HEK293 (cell line): Measurements from ENCODE around the gene SGSM2.

Source experiments
- CTCF ChIA-PET: fragments of 350-600 bp; formaldehyde crosslinking; extraction: SDS; loops from one replicate; lab custom pipeline; 2021; ENCODE audit warnings: antibody characterized with exemption; lab: Yijun Ruan, JAX
- POLR2A ChIA-PET: fragments of 300-600 bp; formaldehyde crosslinking; extraction: SDS; loops from one replicate; lab custom pipeline; 2020; ENCODE audit warnings: antibody characterized with exemption, inconsistent platforms; lab: Yijun Ruan, JAX
- H3K27ac ChIP-seq: fragments of 200-500 bp; sonication (Bioruptor generic); 2 replicates; pipeline ENCODE4 v1.5.1; 2014; ENCODE audit warnings: low read depth, low read length, control low read depth, inconsistent platforms; ENCODE audit errors: extremely low read depth
- H3K36me3 ChIP-seq, 2 experiments: fragments of 200-500 bp in 1 of 2; sonication (Bioruptor generic) in 1 of 2; 1 replicate in 1 of 2; 2 replicates in 1 of 2; pipeline ENCODE4 v1.5.1; 2014 to 2017; ENCODE audit warnings: inconsistent platforms in 2 of 2, low read length in 2 of 2; ENCODE audit not compliant: control insufficient read depth in 2 of 2, insufficient read depth in 1 of 2
- H3K4me1 ChIP-seq: fragments of 200-500 bp; sonication (Bioruptor generic); 2 replicates; pipeline ENCODE4 v1.5.1; 2014; ENCODE audit warnings: mild to moderate bottlenecking, low read length, inconsistent platforms; ENCODE audit not compliant: control insufficient read depth, insufficient read depth
- H3K4me3 ChIP-seq: 2 replicates; pipeline ENCODE4 v1.5.1; 2011; ENCODE audit warnings: low read depth, mild to moderate bottlenecking, control low read depth, low read length, moderate library complexity
- H3K9me3 ChIP-seq: fragments of 200-500 bp; sonication (Bioruptor generic); 2 replicates; pipeline ENCODE4 v1.5.1; 2014; ENCODE audit warnings: low read depth, low read length, inconsistent platforms; ENCODE audit not compliant: control insufficient read depth, insufficient read depth
- EGR2 ChIP-seq: fragments of 450-650 bp; formaldehyde crosslinking; IDR thresholded peaks from 2 replicates; pipeline ENCODE4 v1.5.1; 2016; ENCODE audit warnings: low read depth, missing biosample characterization, missing genetic modification characterization
- KLF1 ChIP-seq: fragments of 450-650 bp; formaldehyde crosslinking; IDR thresholded peaks from 2 replicates; pipeline ENCODE4 v1.5.1; 2016; ENCODE audit warnings: missing biosample characterization, missing genetic modification characterization
- KLF9 ChIP-seq: fragments of 450-650 bp; formaldehyde crosslinking; IDR thresholded peaks from 2 replicates; pipeline ENCODE4 v1.5.1; 2016; ENCODE audit warnings: missing biosample characterization, missing genetic modification characterization, low read depth
- MZF1 ChIP-seq: fragments of 450-650 bp; formaldehyde crosslinking; IDR thresholded peaks from 2 replicates; pipeline ENCODE4 v1.5.1; 2017; ENCODE audit warnings: missing biosample characterization, missing genetic modification characterization, borderline replicate concordance
- REPIN1 ChIP-seq: fragments of 450-650 bp; formaldehyde crosslinking; IDR thresholded peaks from 2 replicates; pipeline ENCODE4 v1.5.1; 2017; ENCODE audit warnings: missing biosample characterization, missing genetic modification characterization, low read depth
- SALL2 ChIP-seq: fragments of 450-650 bp; formaldehyde crosslinking; IDR thresholded peaks from 2 replicates; pipeline ENCODE4 v1.5.0; 2017; ENCODE audit warnings: missing biosample characterization, mild to moderate bottlenecking, missing genetic modification characterization, borderline replicate concordance
- ZFHX2 ChIP-seq: fragments of 450-650 bp; formaldehyde crosslinking; conservative IDR thresholded peaks from 2 replicates; pipeline ENCODE4 v1.5.1; 2016; ENCODE audit warnings: missing biosample characterization, missing genetic modification characterization
- ZIC2 ChIP-seq: fragments of 450-650 bp; formaldehyde crosslinking; IDR thresholded peaks from 2 replicates; pipeline ENCODE4 v1.5.1; 2016; ENCODE audit warnings: missing biosample characterization, missing genetic modification characterization
- ZNF221 ChIP-seq: fragments of 450-650 bp; formaldehyde crosslinking; IDR thresholded peaks from 2 replicates; pipeline ENCODE4 v1.5.1; 2017; ENCODE audit warnings: missing biosample characterization, missing genetic modification characterization, borderline replicate concordance
- ZNF292 ChIP-seq: fragments of 450-650 bp; formaldehyde crosslinking; IDR thresholded peaks from 2 replicates; pipeline ENCODE4 v1.5.1; 2016; ENCODE audit warnings: low read depth, missing biosample characterization, missing genetic modification characterization, borderline replicate concordance
- ZNF354C ChIP-seq: fragments of 450-650 bp; formaldehyde crosslinking; IDR thresholded peaks from 2 replicates; pipeline ENCODE4 v1.5.1; 2016; ENCODE audit warnings: missing biosample characterization, missing genetic modification characterization, low read depth, borderline replicate concordance
- ZNF529 ChIP-seq: fragments of 450-650 bp; formaldehyde crosslinking; IDR thresholded peaks from 2 replicates; pipeline ENCODE4 v1.5.1; 2017; ENCODE audit warnings: missing genetic modification characterization, missing biosample characterization; ENCODE audit not compliant: insufficient replicate concordance
- ZNF664 ChIP-seq: fragments of 450-650 bp; formaldehyde crosslinking; IDR thresholded peaks from 2 replicates; pipeline ENCODE4 v1.5.1; 2016; ENCODE audit warnings: missing biosample characterization, missing genetic modification characterization
- ZNF76 ChIP-seq: fragments of 450-650 bp; formaldehyde crosslinking; IDR thresholded peaks from 2 replicates; pipeline ENCODE4; 2016; ENCODE audit warnings: low read depth, missing biosample characterization, missing genetic modification characterization, borderline replicate concordance
- ZNF777 ChIP-seq: fragments of 450-650 bp; formaldehyde crosslinking; IDR thresholded peaks from 2 replicates; pipeline ENCODE4 v1.5.1; 2017; ENCODE audit warnings: missing biosample characterization, missing genetic modification characterization, borderline replicate concordance
- ZNF837 ChIP-seq: fragments of 450-650 bp; formaldehyde crosslinking; IDR thresholded peaks from 2 replicates; pipeline ENCODE4 v1.5.1; 2016; ENCODE audit warnings: missing biosample characterization, missing genetic modification characterization
- ZXDB ChIP-seq: fragments of 450-650 bp; formaldehyde crosslinking; IDR thresholded peaks from 2 replicates; pipeline ENCODE4 v1.5.1; 2016; ENCODE audit warnings: missing biosample characterization, missing genetic modification characterization
- TF ChIP-seq, protein P1 (sequence below): fragments of 450-650 bp; formaldehyde crosslinking; IDR thresholded peaks from 2 replicates; pipeline ENCODE4 v1.5.1; 2016; ENCODE audit warnings: missing biosample characterization, missing genetic modification characterization, low read depth
- TF ChIP-seq, protein P2 (sequence below): fragments of 450-650 bp; formaldehyde crosslinking; IDR thresholded peaks from 2 replicates; pipeline ENCODE4 v1.5.1; 2016; ENCODE audit warnings: missing biosample characterization, missing genetic modification characterization
- TF ChIP-seq, protein P3 (sequence below): fragments of 450-650 bp; formaldehyde crosslinking; IDR thresholded peaks from 2 replicates; pipeline ENCODE4 v1.5.1; 2017; ENCODE audit warnings: missing biosample characterization, missing genetic modification characterization
- TF ChIP-seq, protein P4 (sequence below): fragments of 450-650 bp; formaldehyde crosslinking; IDR thresholded peaks from 2 replicates; pipeline ENCODE4 v1.5.1; 2016; ENCODE audit warnings: missing biosample characterization, missing genetic modification characterization
- TF ChIP-seq, protein P5 (sequence below): fragments of 450-650 bp; formaldehyde crosslinking; IDR thresholded peaks from 2 replicates; pipeline ENCODE4 v1.5.1; 2016; ENCODE audit warnings: missing biosample characterization, missing genetic modification characterization
- TF ChIP-seq, protein P6 (sequence below): fragments of 450-650 bp; formaldehyde crosslinking; IDR thresholded peaks from 2 replicates; pipeline ENCODE4 v1.5.1; 2016; ENCODE audit warnings: missing biosample characterization, missing genetic modification characterization

Gene SGSM2

DNA sequence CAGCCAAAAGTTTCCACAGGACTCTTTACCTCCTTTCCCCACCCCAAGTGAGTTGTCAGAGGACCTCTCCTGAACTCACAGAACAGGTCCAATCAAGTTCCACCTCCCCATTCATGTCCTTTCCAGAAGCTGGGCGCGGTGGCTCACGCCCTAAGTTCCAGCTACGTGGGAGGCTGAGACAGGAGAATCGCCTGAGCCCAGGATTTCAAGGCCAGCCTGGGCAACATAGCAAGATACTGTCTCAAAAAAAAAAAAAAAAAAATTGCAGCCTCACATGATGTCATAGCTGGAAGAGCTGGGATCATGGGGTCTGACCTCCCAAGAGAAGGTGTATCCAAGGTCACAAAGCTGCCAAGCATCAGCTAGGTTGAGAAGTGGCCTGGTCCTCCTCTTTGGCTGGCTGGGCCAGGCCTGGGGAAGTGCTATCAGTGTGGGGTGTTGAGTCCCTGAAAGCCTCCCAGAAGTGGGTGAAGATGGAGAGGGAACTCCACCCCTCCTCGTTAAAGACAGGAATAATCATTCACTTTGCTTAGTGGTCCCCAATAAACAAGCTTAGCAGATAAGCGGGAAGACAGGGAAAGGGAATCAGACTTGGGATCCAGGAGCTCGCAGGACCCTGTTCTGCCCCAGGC, 69.1 kb downstream of the SGSM2 start:
- ChIA-PET CTCF (interaction anchor here (0.5 to 11.4 kb wide), 6 partner anchors 11 to 248 kb away, joined by 3 to 116 read pairs (median 4); no protein-coding TSS in a partner anchor), POLR2A (interaction anchor here (0.7 to 1.7 kb wide), 3 partner anchors 14 to 371 kb away, joined by 3 to 7 read pairs (median 7); no protein-coding TSS in a partner anchor)
- Histone ChIP-seq H3K4me1 (0 out of 2 replicates have a peak, but pooled peaks cover 4% of the 10 kb centered on the region), H3K36me3 (peaks cover 4 to 8% of the 10 kb centered on the region in 2 experiments; a peak in 2 of 3 replicates), H3K4me3 (no peak overlapping the region), H3K9me3 (no peaks in the 10 kb centered on the region), H3K27ac (no peak overlapping the region)
- TF ChIP-seq, protein P1, sequence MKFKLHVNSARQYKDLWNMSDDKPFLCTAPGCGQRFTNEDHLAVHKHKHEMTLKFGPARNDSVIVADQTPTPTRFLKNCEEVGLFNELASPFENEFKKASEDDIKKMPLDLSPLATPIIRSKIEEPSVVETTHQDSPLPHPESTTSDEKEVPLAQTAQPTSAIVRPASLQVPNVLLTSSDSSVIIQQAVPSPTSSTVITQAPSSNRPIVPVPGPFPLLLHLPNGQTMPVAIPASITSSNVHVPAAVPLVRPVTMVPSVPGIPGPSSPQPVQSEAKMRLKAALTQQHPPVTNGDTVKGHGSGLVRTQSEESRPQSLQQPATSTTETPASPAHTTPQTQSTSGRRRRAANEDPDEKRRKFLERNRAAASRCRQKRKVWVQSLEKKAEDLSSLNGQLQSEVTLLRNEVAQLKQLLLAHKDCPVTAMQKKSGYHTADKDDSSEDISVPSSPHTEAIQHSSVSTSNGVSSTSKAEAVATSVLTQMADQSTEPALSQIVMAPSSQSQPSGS (tag by site-specific recombination): peak; percentile 32; the same call in 1 of the 2 replicates
- TF ChIP-seq, protein P2, sequence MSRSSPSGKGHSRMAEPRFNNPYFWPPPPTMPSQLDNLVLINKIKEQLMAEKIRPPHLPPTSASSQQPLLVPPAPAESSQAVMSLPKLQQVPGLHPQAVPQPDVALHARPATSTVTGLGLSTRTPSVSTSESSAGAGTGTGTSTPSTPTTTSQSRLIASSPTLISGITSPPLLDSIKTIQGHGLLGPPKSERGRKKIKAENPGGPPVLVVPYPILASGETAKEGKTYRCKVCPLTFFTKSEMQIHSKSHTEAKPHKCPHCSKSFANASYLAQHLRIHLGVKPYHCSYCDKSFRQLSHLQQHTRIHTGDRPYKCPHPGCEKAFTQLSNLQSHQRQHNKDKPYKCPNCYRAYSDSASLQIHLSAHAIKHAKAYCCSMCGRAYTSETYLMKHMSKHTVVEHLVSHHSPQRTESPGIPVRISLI: 0 out of 2 replicates have a peak, but pooled peaks have one; percentile 47
- TF ChIP-seq ZFHX2 (tag by site-specific recombination): no peak

DNA sequence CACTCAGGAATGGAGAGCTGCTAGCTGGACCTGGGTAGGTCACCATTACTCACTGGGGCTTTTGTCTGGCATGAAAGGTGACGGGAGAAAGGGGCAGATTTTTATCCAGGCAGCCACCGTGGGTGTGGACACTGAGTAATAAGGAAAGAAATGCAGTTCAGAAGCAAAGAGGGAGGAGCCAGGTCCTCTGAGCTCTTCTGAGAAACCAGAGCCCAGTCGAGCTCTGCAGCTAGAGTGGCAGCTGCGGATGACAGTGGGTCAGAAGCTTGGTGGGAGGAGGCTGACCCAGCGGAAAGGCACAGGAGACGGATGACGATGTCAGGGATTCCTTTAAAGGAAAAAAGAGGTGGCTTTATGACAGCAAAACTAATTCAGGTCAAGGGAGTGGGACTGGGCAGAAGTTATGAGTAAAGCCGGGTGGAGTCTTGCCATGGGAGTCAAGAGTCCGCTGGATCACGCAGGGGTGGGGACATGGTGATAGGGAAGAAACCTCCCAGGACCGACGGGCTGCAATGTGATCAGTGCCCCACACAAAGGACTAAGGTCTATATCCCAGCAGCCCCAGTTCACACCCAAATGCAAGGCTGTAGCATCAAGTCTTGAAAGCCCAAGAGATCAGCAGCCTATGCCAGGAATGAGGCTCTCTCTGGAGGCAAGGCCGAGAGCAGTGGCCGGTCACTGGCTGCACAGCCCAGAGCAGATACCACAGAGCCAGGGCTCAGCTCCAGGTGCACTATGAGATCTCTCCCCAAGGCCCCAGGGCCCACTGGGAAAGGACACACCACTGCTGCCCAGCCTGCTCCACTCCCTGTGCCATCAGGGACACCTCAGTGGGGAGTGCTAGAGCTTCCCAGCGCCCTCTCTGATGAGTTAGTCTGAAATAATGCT, 69.8 kb downstream of the SGSM2 start:
- 0 out of 2 replicates have a peak, but pooled peaks cover 4% of the 10 kb centered on the region for H3K4me1 ChIP-seq
- H3K27ac ChIP-seq: no peak overlapping the region
- POLR2A ChIA-PET: interaction anchor here (0.7 to 1.7 kb wide), 3 partner anchors 14 to 370 kb away, joined by 3 to 7 read pairs (median 7); no protein-coding TSS in a partner anchor
- no peaks in the 10 kb centered on the region for H3K9me3 ChIP-seq
- CTCF ChIA-PET: interaction anchor here (0.5 to 11.4 kb wide), 5 partner anchors 10 to 162 kb away, joined by 3 to 116 read pairs (median 5); no protein-coding TSS in a partner anchor
- H3K36me3 ChIP-seq: peaks cover 4 to 8% of the 10 kb centered on the region in 2 experiments; a peak in 2 of 3 replicates
- no peak overlapping the region for H3K4me3 ChIP-seq
- TF ChIP-seq ZNF837 (tag by site-specific recombination) (no peak), REPIN1 (tag by site-specific recombination) (no peak), ZNF76 (tag by site-specific recombination) (no peak), ZNF221 (tag by site-specific recombination) (no peak), MZF1 (tag by site-specific recombination) (no peak), EGR2 (tag by site-specific recombination) (peak; percentile 28; the same call in 1 of the 2 replicates), ZIC2 (tag by site-specific recombination) (0 out of 2 replicates have a peak, but pooled peaks have one; percentile 27), ZNF292 (tag by site-specific recombination) (no peak), SALL2 (tag by site-specific recombination) (no peak), ZXDB (tag by site-specific recombination) (no peak), ZNF529 (no peak), ZNF777 (tag by site-specific recombination) (no peak), KLF1 (tag by site-specific recombination) (peak; percentile 80), KLF9 (tag by site-specific recombination) (no peak), ZNF354C (no peak), ZNF664 (tag by site-specific recombination) (no peak)
- TF ChIP-seq, protein P3, sequence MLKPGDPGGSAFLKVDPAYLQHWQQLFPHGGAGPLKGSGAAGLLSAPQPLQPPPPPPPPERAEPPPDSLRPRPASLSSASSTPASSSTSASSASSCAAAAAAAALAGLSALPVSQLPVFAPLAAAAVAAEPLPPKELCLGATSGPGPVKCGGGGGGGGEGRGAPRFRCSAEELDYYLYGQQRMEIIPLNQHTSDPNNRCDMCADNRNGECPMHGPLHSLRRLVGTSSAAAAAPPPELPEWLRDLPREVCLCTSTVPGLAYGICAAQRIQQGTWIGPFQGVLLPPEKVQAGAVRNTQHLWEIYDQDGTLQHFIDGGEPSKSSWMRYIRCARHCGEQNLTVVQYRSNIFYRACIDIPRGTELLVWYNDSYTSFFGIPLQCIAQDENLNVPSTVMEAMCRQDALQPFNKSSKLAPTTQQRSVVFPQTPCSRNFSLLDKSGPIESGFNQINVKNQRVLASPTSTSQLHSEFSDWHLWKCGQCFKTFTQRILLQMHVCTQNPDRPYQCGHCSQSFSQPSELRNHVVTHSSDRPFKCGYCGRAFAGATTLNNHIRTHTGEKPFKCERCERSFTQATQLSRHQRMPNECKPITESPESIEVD: no peak
- TF ChIP-seq, protein P4, sequence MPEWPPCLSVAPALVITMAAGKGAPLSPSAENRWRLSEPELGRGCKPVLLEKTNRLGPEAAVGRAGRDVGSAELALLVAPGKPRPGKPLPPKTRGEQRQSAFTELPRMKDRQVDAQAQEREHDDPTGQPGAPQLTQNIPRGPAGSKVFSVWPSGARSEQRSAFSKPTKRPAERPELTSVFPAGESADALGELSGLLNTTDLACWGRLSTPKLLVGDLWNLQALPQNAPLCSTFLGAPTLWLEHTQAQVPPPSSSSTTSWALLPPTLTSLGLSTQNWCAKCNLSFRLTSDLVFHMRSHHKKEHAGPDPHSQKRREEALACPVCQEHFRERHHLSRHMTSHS (tag by site-specific recombination): no peak
- TF ChIP-seq, protein P5, sequence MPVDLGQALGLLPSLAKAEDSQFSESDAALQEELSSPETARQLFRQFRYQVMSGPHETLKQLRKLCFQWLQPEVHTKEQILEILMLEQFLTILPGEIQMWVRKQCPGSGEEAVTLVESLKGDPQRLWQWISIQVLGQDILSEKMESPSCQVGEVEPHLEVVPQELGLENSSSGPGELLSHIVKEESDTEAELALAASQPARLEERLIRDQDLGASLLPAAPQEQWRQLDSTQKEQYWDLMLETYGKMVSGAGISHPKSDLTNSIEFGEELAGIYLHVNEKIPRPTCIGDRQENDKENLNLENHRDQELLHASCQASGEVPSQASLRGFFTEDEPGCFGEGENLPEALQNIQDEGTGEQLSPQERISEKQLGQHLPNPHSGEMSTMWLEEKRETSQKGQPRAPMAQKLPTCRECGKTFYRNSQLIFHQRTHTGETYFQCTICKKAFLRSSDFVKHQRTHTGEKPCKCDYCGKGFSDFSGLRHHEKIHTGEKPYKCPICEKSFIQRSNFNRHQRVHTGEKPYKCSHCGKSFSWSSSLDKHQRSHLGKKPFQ (tag by site-specific recombination): 0 out of 2 replicates have a peak, but pooled peaks have one; percentile 34
- TF ChIP-seq, protein P6, sequence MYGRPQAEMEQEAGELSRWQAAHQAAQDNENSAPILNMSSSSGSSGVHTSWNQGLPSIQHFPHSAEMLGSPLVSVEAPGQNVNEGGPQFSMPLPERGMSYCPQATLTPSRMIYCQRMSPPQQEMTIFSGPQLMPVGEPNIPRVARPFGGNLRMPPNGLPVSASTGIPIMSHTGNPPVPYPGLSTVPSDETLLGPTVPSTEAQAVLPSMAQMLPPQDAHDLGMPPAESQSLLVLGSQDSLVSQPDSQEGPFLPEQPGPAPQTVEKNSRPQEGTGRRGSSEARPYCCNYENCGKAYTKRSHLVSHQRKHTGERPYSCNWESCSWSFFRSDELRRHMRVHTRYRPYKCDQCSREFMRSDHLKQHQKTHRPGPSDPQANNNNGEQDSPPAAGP (tag by site-specific recombination): peak; percentile 12; the same call in 1 of the 2 replicates
